Measurements from ENCODE around the gene ASIC4.

ASIC4 gene

GRCh38 chr2:219559156-219559915 lies 45.1 kb downstream of the ASIC4 start:
- TF ChIP-seq USF1 (IDR thresholded peaks at IDR 0.05) (no peak), EGR1 (IDR thresholded peaks at IDR 0.05) (no peak), FOXM1 (IDR thresholded peaks at IDR 0.05; ENCODE audit: borderline replicate concordance, low read depth) (no peak), EP300 (IDR thresholded peaks at IDR 0.05; ENCODE audit: borderline replicate concordance) (no peak), CEBPB (IDR thresholded peaks at IDR 0.05) (no peak), TAF1 (IDR thresholded peaks at IDR 0.05; ENCODE audit: low read depth) (no peak), YY1 (IDR thresholded peaks at IDR 0.05; ENCODE audit: low read depth) (no peak), NFIC (IDR thresholded peaks at IDR 0.05) (no peak), MAX (IDR thresholded peaks at IDR 0.05) (no peak), CREB1 (IDR thresholded peaks at IDR 0.05; ENCODE audit: low read depth) (no peak), ZBTB7A (IDR thresholded peaks at IDR 0.05; ENCODE audit: low read depth) (no peak), TEAD4 (IDR thresholded peaks at IDR 0.05) (no peak), RAD21 (IDR thresholded peaks at IDR 0.05; ENCODE audit: low read depth) (no peak)

- TF ChIP-seq TEAD4 (IDR thresholded peaks at IDR 0.05) = no peak
- TF ChIP-seq RAD21 (IDR thresholded peaks at IDR 0.05; ENCODE audit: low read depth) = peak; percentile 16; the same call in 1 of the 2 replicates
Observed at GRCh38 chr2:219560037-219560892, 46.0 kb downstream of the ASIC4 start.

DNA sequence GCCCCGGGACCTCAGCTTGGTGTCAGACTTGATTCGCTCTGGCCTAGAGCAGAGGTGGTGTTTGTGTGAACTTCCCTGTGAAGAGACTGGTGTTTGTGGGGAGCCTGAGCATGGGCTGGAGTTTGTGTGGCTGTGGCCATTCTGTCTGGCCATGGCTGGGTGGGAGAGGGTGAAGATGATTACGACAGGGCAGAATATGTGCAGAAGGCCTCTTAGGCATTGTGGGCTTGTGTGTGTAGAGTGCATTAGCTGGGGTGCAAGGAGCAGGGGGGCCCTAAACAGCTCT lies 46.6 kb downstream of the ASIC4 start:
- TF ChIP-seq ZBTB7A (IDR thresholded peaks at IDR 0.05; ENCODE audit: low read depth) = no peak
- no peak for TF ChIP-seq TAF1 (IDR thresholded peaks at IDR 0.05; ENCODE audit: low read depth)
- TF ChIP-seq, protein P1, sequence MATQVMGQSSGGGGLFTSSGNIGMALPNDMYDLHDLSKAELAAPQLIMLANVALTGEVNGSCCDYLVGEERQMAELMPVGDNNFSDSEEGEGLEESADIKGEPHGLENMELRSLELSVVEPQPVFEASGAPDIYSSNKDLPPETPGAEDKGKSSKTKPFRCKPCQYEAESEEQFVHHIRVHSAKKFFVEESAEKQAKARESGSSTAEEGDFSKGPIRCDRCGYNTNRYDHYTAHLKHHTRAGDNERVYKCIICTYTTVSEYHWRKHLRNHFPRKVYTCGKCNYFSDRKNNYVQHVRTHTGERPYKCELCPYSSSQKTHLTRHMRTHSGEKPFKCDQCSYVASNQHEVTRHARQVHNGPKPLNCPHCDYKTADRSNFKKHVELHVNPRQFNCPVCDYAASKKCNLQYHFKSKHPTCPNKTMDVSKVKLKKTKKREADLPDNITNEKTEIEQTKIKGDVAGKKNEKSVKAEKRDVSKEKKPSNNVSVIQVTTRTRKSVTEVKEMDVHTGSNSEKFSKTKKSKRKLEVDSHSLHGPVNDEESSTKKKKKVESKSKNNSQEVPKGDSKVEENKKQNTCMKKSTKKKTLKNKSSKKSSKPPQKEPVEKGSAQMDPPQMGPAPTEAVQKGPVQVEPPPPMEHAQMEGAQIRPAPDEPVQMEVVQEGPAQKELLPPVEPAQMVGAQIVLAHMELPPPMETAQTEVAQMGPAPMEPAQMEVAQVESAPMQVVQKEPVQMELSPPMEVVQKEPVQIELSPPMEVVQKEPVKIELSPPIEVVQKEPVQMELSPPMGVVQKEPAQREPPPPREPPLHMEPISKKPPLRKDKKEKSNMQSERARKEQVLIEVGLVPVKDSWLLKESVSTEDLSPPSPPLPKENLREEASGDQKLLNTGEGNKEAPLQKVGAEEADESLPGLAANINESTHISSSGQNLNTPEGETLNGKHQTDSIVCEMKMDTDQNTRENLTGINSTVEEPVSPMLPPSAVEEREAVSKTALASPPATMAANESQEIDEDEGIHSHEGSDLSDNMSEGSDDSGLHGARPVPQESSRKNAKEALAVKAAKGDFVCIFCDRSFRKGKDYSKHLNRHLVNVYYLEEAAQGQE (IDR thresholded peaks at IDR 0.05; ENCODE audit: low read depth) = no peak
- no peak for TF ChIP-seq CEBPB (IDR thresholded peaks at IDR 0.05)
- TF ChIP-seq TEAD4 (IDR thresholded peaks at IDR 0.05) = no peak
- TF ChIP-seq NFIC (IDR thresholded peaks at IDR 0.05) = no peak
- no peak for TF ChIP-seq YY1 (IDR thresholded peaks at IDR 0.05; ENCODE audit: low read depth)
- no peak for TF ChIP-seq TCF12 (IDR thresholded peaks at IDR 0.05; ENCODE audit: low read depth)
- no peak for TF ChIP-seq CREB1 (IDR thresholded peaks at IDR 0.05; ENCODE audit: low read depth)
- no peak for TF ChIP-seq FOXM1 (IDR thresholded peaks at IDR 0.05; ENCODE audit: borderline replicate concordance, low read depth)
- no peak for TF ChIP-seq EP300 (IDR thresholded peaks at IDR 0.05; ENCODE audit: borderline replicate concordance)
- TF ChIP-seq EGR1 (IDR thresholded peaks at IDR 0.05) = no peak
- no peak for TF ChIP-seq RAD21 (IDR thresholded peaks at IDR 0.05; ENCODE audit: low read depth)
- no peak for TF ChIP-seq USF1 (IDR thresholded peaks at IDR 0.05)
- no peak for TF ChIP-seq MAX (IDR thresholded peaks at IDR 0.05)

GRCh38 chr2:219561179-219562048 lies 47.1 kb downstream of the ASIC4 start:
- TF ChIP-seq YY1 (IDR thresholded peaks at IDR 0.05; ENCODE audit: low read depth) (no peak), ZBTB7A (IDR thresholded peaks at IDR 0.05; ENCODE audit: low read depth) (no peak), CEBPB (IDR thresholded peaks at IDR 0.05) (no peak), CREB1 (IDR thresholded peaks at IDR 0.05; ENCODE audit: low read depth) (no peak), NFIC (IDR thresholded peaks at IDR 0.05) (no peak)

DNA sequence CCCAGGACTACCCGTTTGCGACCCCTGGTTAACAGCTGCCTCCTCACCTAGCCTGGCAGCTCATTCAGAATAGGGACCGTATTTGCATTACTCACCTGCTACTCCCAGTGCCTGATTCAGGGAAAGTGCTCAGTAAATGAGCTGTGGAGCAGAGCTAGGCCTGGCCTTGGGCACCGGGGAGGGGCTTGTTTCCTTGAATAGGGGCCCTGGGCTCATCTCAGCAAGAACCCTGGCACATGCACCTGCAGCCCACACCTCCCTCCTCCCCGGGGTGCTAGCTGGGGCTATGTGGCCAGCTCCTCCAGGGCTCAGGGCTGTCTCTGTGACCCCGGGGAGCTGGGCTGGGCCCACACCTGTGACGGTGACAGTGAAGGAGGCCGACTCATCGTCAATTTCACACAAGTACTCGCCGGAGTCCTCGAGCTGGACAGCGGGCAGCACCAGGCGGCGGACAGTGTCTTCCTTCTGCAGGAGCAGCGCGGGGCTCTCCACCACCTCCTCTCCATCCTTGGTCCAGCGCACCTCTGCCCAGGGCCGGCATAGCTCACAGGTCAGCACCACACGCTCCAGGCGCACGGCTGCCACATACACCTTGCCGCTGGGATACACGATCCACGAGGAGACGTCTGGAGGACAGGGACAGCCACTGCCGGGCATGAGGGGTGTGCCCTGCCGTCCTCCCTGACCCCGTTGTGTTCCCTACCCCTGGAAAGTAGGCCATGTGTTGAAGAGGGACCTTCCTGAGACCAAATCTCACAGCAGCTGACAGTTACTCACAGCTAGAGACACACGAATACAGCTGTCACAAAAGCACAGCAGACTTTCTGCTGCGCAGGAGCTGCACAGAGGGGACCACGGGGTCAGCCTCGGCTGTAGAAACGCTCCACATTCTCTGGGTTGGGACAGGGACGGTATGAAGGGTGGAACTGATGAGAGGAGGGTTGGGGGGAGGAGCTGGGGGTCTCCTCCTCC lies 48.1 kb downstream of the ASIC4 start:
- TF ChIP-seq, protein P1 (IDR thresholded peaks at IDR 0.05; ENCODE audit: low read depth) = peak; percentile 33; the same call in 1 of the 2 replicates
- TF ChIP-seq NFIC (IDR thresholded peaks at IDR 0.05) (no peak), ZBTB7A (IDR thresholded peaks at IDR 0.05; ENCODE audit: low read depth) (no peak)
